ENCODE results near the gene ALDH1A2.

DNA sequence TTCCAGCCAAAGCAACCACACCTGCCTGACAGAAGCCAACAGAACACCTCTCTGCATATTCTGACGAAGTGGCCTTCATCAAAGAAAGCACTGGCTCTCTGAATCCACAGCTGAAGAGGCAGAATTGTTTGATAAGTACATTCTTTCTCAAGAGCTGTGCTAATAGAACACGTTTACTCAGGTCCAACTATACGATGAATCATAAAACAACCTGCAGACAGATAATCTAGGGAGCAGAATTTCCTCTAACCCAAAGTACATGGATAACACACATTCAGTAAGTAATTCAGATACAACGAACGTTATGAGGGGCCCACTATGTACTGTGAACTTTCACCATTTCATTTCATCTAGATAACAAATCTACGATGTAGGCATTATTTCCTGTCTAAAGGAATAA is 25.4 kb downstream of the ALDH1A2 start:
- TF ChIP-seq, protein P1, sequence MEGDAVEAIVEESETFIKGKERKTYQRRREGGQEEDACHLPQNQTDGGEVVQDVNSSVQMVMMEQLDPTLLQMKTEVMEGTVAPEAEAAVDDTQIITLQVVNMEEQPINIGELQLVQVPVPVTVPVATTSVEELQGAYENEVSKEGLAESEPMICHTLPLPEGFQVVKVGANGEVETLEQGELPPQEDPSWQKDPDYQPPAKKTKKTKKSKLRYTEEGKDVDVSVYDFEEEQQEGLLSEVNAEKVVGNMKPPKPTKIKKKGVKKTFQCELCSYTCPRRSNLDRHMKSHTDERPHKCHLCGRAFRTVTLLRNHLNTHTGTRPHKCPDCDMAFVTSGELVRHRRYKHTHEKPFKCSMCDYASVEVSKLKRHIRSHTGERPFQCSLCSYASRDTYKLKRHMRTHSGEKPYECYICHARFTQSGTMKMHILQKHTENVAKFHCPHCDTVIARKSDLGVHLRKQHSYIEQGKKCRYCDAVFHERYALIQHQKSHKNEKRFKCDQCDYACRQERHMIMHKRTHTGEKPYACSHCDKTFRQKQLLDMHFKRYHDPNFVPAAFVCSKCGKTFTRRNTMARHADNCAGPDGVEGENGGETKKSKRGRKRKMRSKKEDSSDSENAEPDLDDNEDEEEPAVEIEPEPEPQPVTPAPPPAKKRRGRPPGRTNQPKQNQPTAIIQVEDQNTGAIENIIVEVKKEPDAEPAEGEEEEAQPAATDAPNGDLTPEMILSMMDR (conservative IDR thresholded peaks at IDR 0.05; ENCODE audit: low read depth, low read length) = no peak
- TF ChIP-seq EZH2 (IDR thresholded peaks at IDR 0.05; ENCODE audit: low read length, unreplicated experiment) = no peak

Measured in PC-3 (cell line).